Activated CD4-positive, alpha-beta T cell treated with anti-CD3 and anti-CD28 coated beads for 1 hour (primary cell): Measurements from ENCODE around the gene GNA12.

ENCODE experiments used
- DNase-seq: peaks from one replicate; pipeline ENCODE4 v3.0.0-alpha.2; 2020

The GNA12 gene

GRCh38 chr7:2814946-2815874 is 28.9 kb downstream of the GNA12 start:
- DNase-seq, result no peak

- DNase-seq, result no peak
Measured at GRCh38 chr7:2814186-2814945, 29.7 kb downstream of the GNA12 start.

GRCh38 chr7:2813350-2814185 is 30.5 kb downstream of the GNA12 start:
- no peak for DNase-seq

GRCh38 chr7:2812831-2813230 is 31.3 kb downstream of the GNA12 start:
- no peak for DNase-seq

- DNase-seq, result no peak
Measured at GRCh38 chr7:2812114-2812487, 32.0 kb downstream of the GNA12 start.

- no peak for DNase-seq
Measured at GRCh38 chr7:2811476-2812113, 32.5 kb downstream of the GNA12 start.

GRCh38 chr7:2810682-2811415 is 33.3 kb downstream of the GNA12 start:
- DNase-seq, result no peak

GRCh38 chr7:2809903-2810625 is 34.0 kb downstream of the GNA12 start:
- no peak for DNase-seq

- no peak for DNase-seq
Measured at GRCh38 chr7:2808891-2809665, 35.0 kb downstream of the GNA12 start.

- no peak for DNase-seq
Measured at GRCh38 chr7:2807845-2808772, 36.0 kb downstream of the GNA12 start.

GRCh38 chr7:2807460-2807844 is 36.7 kb downstream of the GNA12 start:
- no peak for DNase-seq

- no peak for DNase-seq
Measured at GRCh38 chr7:2806571-2806970, 37.5 kb downstream of the GNA12 start.

GRCh38 chr7:2805213-2805944 is 38.7 kb downstream of the GNA12 start:
- no peak for DNase-seq

- no peak for DNase-seq
Measured at GRCh38 chr7:2804227-2804763, 39.8 kb downstream of the GNA12 start.

- DNase-seq, result no peak
Measured at GRCh38 chr7:2803755-2804154, 40.4 kb downstream of the GNA12 start.

- DNase-seq, result no peak
Measured at GRCh38 chr7:2803342-2803692, 40.8 kb downstream of the GNA12 start.

GRCh38 chr7:2802504-2803341 is 41.4 kb downstream of the GNA12 start:
- no peak for DNase-seq
